Cardiac fibroblast (primary cell): Measurements from ENCODE around the gene NCOA1.

Experiments
- DNase-seq, 2 donors: peaks; one replicate each; pipeline versions ENCODE4 v3.0.0 to v3.0.0-alpha.2; 2010; ENCODE audit warnings: low read depth in 2 of 2
- H3K4me3 ChIP-seq, 2 donors: replicated peaks in 1 of 2; 1 replicate in 1 of 2; 2 replicates in 1 of 2; pipeline ENCODE4 v1.5.1; 2011; ENCODE audit warnings: low read depth in 2 of 2, low read length in 2 of 2, mild to moderate bottlenecking in 2 of 2, moderate library complexity in 1 of 2
- CTCF ChIP-seq: IDR thresholded peaks from one replicate; pipeline ENCODE4 v1.5.1; 2011; ENCODE audit warnings: low read depth, mild to moderate bottlenecking, low read length, inconsistent platforms

Gene NCOA1

GRCh38 chr2:24623535-24623934 is 132.5 kb downstream of the NCOA1 start:
- H3K4me3 ChIP-seq: no peak overlapping the region
- DNase-seq: no peak

GRCh38 chr2:24625728-24626127 is 134.7 kb downstream of the NCOA1 start:
- no peak for DNase-seq
- no peak overlapping the region for H3K4me3 ChIP-seq
- no peak for TF ChIP-seq CTCF

More at GRCh38 chr2:24623535-24623934, 132.5 kb downstream of the NCOA1 start:
- no peak for TF ChIP-seq CTCF

GRCh38 chr2:24626131-24626530 is 135.1 kb downstream of the NCOA1 start:
- TF ChIP-seq CTCF: no peak
- no peak for DNase-seq
- H3K4me3 ChIP-seq: no peak overlapping the region

- no peak for TF ChIP-seq CTCF
- no peak overlapping the region for H3K4me3 ChIP-seq
- DNase-seq: no peak
These were observed 137.7 kb downstream of the NCOA1 start for GRCh38 chr2:24628746-24629145.

- no peak for DNase-seq
- no peak for TF ChIP-seq CTCF
- H3K4me3 ChIP-seq: no peak overlapping the region
These were observed 141.1 kb downstream of the NCOA1 start for GRCh38 chr2:24632172-24632571.

- no peak overlapping the region for H3K4me3 ChIP-seq
- DNase-seq: peak; percentile 2 to 33
- TF ChIP-seq CTCF: no peak
These were observed 144.1 kb downstream of the NCOA1 start for GRCh38 chr2:24635181-24635580.

- H3K4me3 ChIP-seq: no peak overlapping the region
- TF ChIP-seq CTCF: no peak
- DNase-seq: no peak
These were observed 147.5 kb downstream of the NCOA1 start for GRCh38 chr2:24638568-24638967.
